ENCODE results near the gene KCNK2. TPM values are rescaled to one million over a fixed set of nuclear protein-coding genes. Genes with fewer than 3 reads are reported as not detected.
"Not testable (repeated sequence)": the region's sequence is repeated elsewhere in the genome, so short reads cannot be mapped to it uniquely, and the experiment has no call there.

The KCNK2 gene
- total RNA-seq, 1 donor from 2014 or later: not detected

- intact Hi-C loops (cut with micrococcal nuclease): no loop called here
These were observed 69.5 kb downstream of the KCNK2 start for GRCh38 chr1:215151841-215152549.

- intact Hi-C loops (cut with micrococcal nuclease): no loop called here
These were observed 73.7 kb downstream of the KCNK2 start for GRCh38 chr1:215156232-215156631.

- intact Hi-C loops (cut with micrococcal nuclease): no loop called here
These were observed 77.8 kb downstream of the KCNK2 start for GRCh38 chr1:215160351-215160750.

GRCh38 chr1:215163144-215163543, 80.6 kb downstream of the KCNK2 start:
- intact Hi-C loops (cut with micrococcal nuclease): not testable (repeated sequence)

- intact Hi-C loops (cut with micrococcal nuclease): no loop called here
These were observed 84.3 kb downstream of the KCNK2 start for GRCh38 chr1:215166886-215167285.

- intact Hi-C loops (cut with micrococcal nuclease): no loop called here
These were observed 99.0 kb downstream of the KCNK2 start for GRCh38 chr1:215181518-215181917.

- intact Hi-C loops (cut with micrococcal nuclease): no loop called here
These were observed 102.6 kb downstream of the KCNK2 start for GRCh38 chr1:215185067-215185620.

- intact Hi-C loops (cut with micrococcal nuclease): no loop called here
These were observed 105.9 kb downstream of the KCNK2 start for GRCh38 chr1:215188302-215188950.

- intact Hi-C loops (cut with micrococcal nuclease): no loop called here
These were observed 109.8 kb downstream of the KCNK2 start for GRCh38 chr1:215192306-215192705.

GRCh38 chr1:215198021-215198420, 115.5 kb downstream of the KCNK2 start:
- intact Hi-C loops (cut with micrococcal nuclease): no loop called here

GRCh38 chr1:215200121-215200520, 117.6 kb downstream of the KCNK2 start:
- intact Hi-C loops (cut with micrococcal nuclease): no loop called here

- intact Hi-C loops (cut with micrococcal nuclease): no loop called here
These were observed 118.7 kb downstream of the KCNK2 start for GRCh38 chr1:215201283-215201682.

GRCh38 chr1:215202868-215203267, 120.3 kb downstream of the KCNK2 start:
- intact Hi-C loops (cut with micrococcal nuclease): no loop called here

- intact Hi-C loops (cut with micrococcal nuclease): no loop called here
These were observed 127.6 kb downstream of the KCNK2 start for GRCh38 chr1:215210167-215210566.

GRCh38 chr1:215215846-215216245, 133.3 kb downstream of the KCNK2 start:
- intact Hi-C loops (cut with micrococcal nuclease): no loop called here

- intact Hi-C loops (cut with micrococcal nuclease): no loop called here
These were observed 136.8 kb downstream of the KCNK2 start for GRCh38 chr1:215219372-215219771.

- intact Hi-C loops (cut with micrococcal nuclease): no loop called here
These were observed 137.8 kb downstream of the KCNK2 start for GRCh38 chr1:215220346-215220745.

- intact Hi-C loops (cut with micrococcal nuclease): no loop called here
These were observed 144.2 kb downstream of the KCNK2 start for GRCh38 chr1:215226757-215227156.

- intact Hi-C loops (cut with micrococcal nuclease): no loop called here
These were observed 145.7 kb downstream of the KCNK2 start for GRCh38 chr1:215228193-215228592.

GRCh38 chr1:215241451-215241850, 158.9 kb downstream of the KCNK2 start:
- intact Hi-C loops (cut with micrococcal nuclease): no loop called here

- intact Hi-C loops (cut with micrococcal nuclease): no loop called here
These were observed 161.0 kb downstream of the KCNK2 start for GRCh38 chr1:215243345-215244054.

GRCh38 chr1:215250913-215251312, 168.4 kb downstream of the KCNK2 start:
- intact Hi-C loops (cut with micrococcal nuclease): no loop called here

All from T-helper 2 cell treated with Interferon-gamma antibody and Interleukin-4, amounts not matched to agents 100 ng/mL and 5 ng/mL, for 36 hours (primary cell).